ENCODE measurements around the gene CAD. TPM values are rescaled to one million over a fixed set of nuclear protein-coding genes. Genes with fewer than 3 reads are reported as not detected.

CAD gene
- total and polyA plus RNA-seq, 10 of the 15 experiments (the other 5 are each of a cell fraction or from before 2014, with no cell fraction given), result 7.6 to 119 (median 50.7) TPM

GRCh38 chr2:27179344-27180000 is 37.7 kb upstream of the CAD start:
- no peak for FAIRE-seq
- H3K4me1 ChIP-seq (ENCODE audit: control insufficient read depth, insufficient read depth, low read length), result peaks cover 6% of the 10 kb centered on the region; the same call in 1 of the 2 replicates

More at GRCh38 chr2:27179344-27180000, 37.7 kb upstream of the CAD start:
- no peaks in the 10 kb centered on the region; a peak in 1 of 4 replicates for H3K27me3 ChIP-seq (replicated peaks in 1 of 2; ENCODE audit: control insufficient read depth in 2 of 2, insufficient read depth in 2 of 2, low read length in 1 of 2)
- RAD21 ChIA-PET (ENCODE audit: unreplicated experiment), result interaction anchor here (1.1 to 1.3 kb wide), 2 partner anchors 12 to 46 kb away, joined by 3 to 7 read pairs; no protein-coding TSS in a partner anchor
- no peak overlapping the region for H3K4me2 ChIP-seq (ENCODE audit: control insufficient read depth, insufficient read depth)
- TF ChIP-seq YY1 (IDR thresholded peaks at IDR 0.05; ENCODE audit: low read depth, low read length), result no peak
- TF ChIP-seq KAT2A (conservative IDR thresholded peaks at IDR 0.05; ENCODE audit: control insufficient read depth, low read depth, low read length), result no peak
- TF ChIP-seq EP300 (IDR thresholded peaks at IDR 0.05; ENCODE audit: borderline replicate concordance in 1 of 2, control insufficient read depth in 1 of 2, low read depth in 2 of 2, low read length in 2 of 2), result no peak
- no peak for TF ChIP-seq NRF1 (conservative IDR thresholded peaks at IDR 0.05; ENCODE audit: low read depth, low read length)
- no peak for TF ChIP-seq RAD21 (IDR thresholded peaks at IDR 0.05; ENCODE audit: insufficient read depth, low read depth, low read length)
- TF ChIP-seq PKNOX1 (IDR thresholded peaks at IDR 0.05), result no peak
- TF ChIP-seq E4F1 (IDR thresholded peaks at IDR 0.05; ENCODE audit: borderline replicate concordance, partially characterized antibody), result no peak
- TF ChIP-seq, protein P1, sequence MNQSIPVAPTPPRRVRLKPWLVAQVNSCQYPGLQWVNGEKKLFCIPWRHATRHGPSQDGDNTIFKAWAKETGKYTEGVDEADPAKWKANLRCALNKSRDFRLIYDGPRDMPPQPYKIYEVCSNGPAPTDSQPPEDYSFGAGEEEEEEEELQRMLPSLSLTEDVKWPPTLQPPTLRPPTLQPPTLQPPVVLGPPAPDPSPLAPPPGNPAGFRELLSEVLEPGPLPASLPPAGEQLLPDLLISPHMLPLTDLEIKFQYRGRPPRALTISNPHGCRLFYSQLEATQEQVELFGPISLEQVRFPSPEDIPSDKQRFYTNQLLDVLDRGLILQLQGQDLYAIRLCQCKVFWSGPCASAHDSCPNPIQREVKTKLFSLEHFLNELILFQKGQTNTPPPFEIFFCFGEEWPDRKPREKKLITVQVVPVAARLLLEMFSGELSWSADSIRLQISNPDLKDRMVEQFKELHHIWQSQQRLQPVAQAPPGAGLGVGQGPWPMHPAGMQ (IDR thresholded peaks at IDR 0.05; ENCODE audit: borderline replicate concordance), result no peak
- no peak for TF ChIP-seq USF2 (IDR thresholded peaks at IDR 0.05; ENCODE audit: borderline replicate concordance, low read depth, low read length)
- TF ChIP-seq MEF2B (IDR thresholded peaks at IDR 0.05; ENCODE audit: partially characterized antibody, poor library complexity, severe bottlenecking), result no peak
- TF ChIP-seq NFYB (IDR thresholded peaks at IDR 0.05; ENCODE audit: insufficient read depth, low read depth, low read length), result no peak
- no TSS peak for BruUV-seq (replicated peaks)
- intact Hi-C loops (cut with micrococcal nuclease; ENCODE audit: unreplicated experiment) (loop anchor here (10.0 kb wide), 1 partner anchor 105 kb away; the partner anchor contains the start of gene TRIM54), in situ Hi-C loops (cut with MboI) (no loop called here)
- H3K9me3 ChIP-seq (replicated peaks; ENCODE audit: control insufficient read depth, insufficient read depth, low read length), result no peaks in the 10 kb centered on the region
- H3K9ac ChIP-seq (ENCODE audit: control insufficient read depth, insufficient read depth, low read length), result no peak overlapping the region; the same call in 1 of the 2 replicates
- 11% methylated on average over 3 of the region's 3 CpGs for whole genome bisulfite sequencing (ENCODE audit: insufficient coverage, insufficient replicate concordance, low lambda C conversion rate, missing lambda C conversion rate)
- SMC1A ChIA-PET (ENCODE audit: uncharacterized antibody, unreplicated experiment), result interaction anchor here (1.4 kb wide), 1 partner anchor 12 kb away, joined by 5 read pairs; no protein-coding TSS in a partner anchor
- H3K4me3 ChIP-seq, result no peak overlapping the region
- H2AFZ ChIP-seq (ENCODE audit: control insufficient read depth, low read depth, low read length), result peak overlapping the region; percentile 34; the same call in 1 of the 2 replicates
- H4K20me1 ChIP-seq (ENCODE audit: control insufficient read depth, insufficient read depth), result no peaks in the 10 kb centered on the region
- H3K79me2 ChIP-seq (ENCODE audit: control insufficient read depth, insufficient read depth, low read length), result no peaks in the 10 kb centered on the region
- no peak overlapping the region for H3K27ac ChIP-seq (ENCODE audit: control insufficient read depth, insufficient read depth)
- no peak for DNase-seq (ENCODE audit: low read depth, low spot score)
- CTCF ChIA-PET, result interaction anchor here (0.7 to 1.0 kb wide), 2 partner anchors 12 to 237 kb away, joined by 5 read pairs; no protein-coding TSS in a partner anchor
- H3K36me3 ChIP-seq (ENCODE audit: control insufficient read depth in 2 of 2, insufficient read depth in 2 of 2, low read length in 1 of 2), result no peaks in the 10 kb centered on the region
- no peak for ATAC-seq
- POLR2A ChIA-PET, result no interaction called here

Data from GM12878 (cell line).